HG02610 (cell line): ENCODE data around the gene XCL2.
A peak's percentile ranks its signal among the peaks of the same experiment; 100 is the strongest.
"Not testable (repeated sequence)": the region's sequence is repeated elsewhere in the genome, so short reads cannot be mapped to it uniquely, and the experiment has no call there.

ENCODE experiments used
- ATAC-seq: cut with Tn5 transposase; IDR thresholded peaks from one replicate; pipeline ENCODE4 v1.9.1; 2021; ENCODE audit warnings: mild to moderate bottlenecking, moderate library complexity; ENCODE audit not compliant: unreplicated experiment

XCL2 gene

GRCh38 chr1:168560370-168560769 is 16.6 kb upstream of the XCL2 start:
- ATAC-seq, result no peak

GRCh38 chr1:168556647-168557046 is 12.8 kb upstream of the XCL2 start:
- ATAC-seq, result no peak

GRCh38 chr1:168555508-168556046 is 11.8 kb upstream of the XCL2 start:
- no peak for ATAC-seq

GRCh38 chr1:168554603-168555483 is 11.0 kb upstream of the XCL2 start:
- ATAC-seq, result no peak

GRCh38 chr1:168553680-168554553 is 10.1 kb upstream of the XCL2 start:
- no peak for ATAC-seq

GRCh38 chr1:168552961-168553360 is 9.2 kb upstream of the XCL2 start:
- ATAC-seq, result no peak

GRCh38 chr1:168551688-168552087 is 7.9 kb upstream of the XCL2 start:
- no peak for ATAC-seq

GRCh38 chr1:168550971-168551370 is 7.2 kb upstream of the XCL2 start:
- ATAC-seq, result no peak

- not testable (repeated sequence) for ATAC-seq
Observed at GRCh38 chr1:168546553-168546895, 2.7 kb upstream of the XCL2 start.

GRCh38 chr1:168545678-168546552 is 2.1 kb upstream of the XCL2 start:
- not testable (repeated sequence) for ATAC-seq

GRCh38 chr1:168542978-168543377 is 819 bp downstream of the XCL2 start:
- not testable (repeated sequence) for ATAC-seq

GRCh38 chr1:168540798-168541197 is 3.0 kb downstream of the XCL2 start:
- ATAC-seq, result not testable (repeated sequence)

GRCh38 chr1:168535536-168535935 is 8.3 kb downstream of the XCL2 start:
- ATAC-seq, result no peak

- ATAC-seq, result no peak
Observed at GRCh38 chr1:168531615-168532345, 12.0 kb downstream of the XCL2 start.

- no peak for ATAC-seq
Observed at GRCh38 chr1:168529518-168529917, 14.3 kb downstream of the XCL2 start.

GRCh38 chr1:168521401-168522000 is 22.3 kb downstream of the XCL2 start:
- ATAC-seq, result no peak

- ATAC-seq, result no peak
Observed at GRCh38 chr1:168520832-168521231, 23.0 kb downstream of the XCL2 start.

- peak; percentile 60 for ATAC-seq
Observed at GRCh38 chr1:168520052-168520751, 23.6 kb downstream of the XCL2 start.

- no peak for ATAC-seq
Observed at GRCh38 chr1:168518813-168519212, 25.0 kb downstream of the XCL2 start.
